Measurements from ENCODE around the gene APOBEC3A. TPM values are rescaled to one million over a fixed set of nuclear protein-coding genes. Genes with fewer than 3 reads are reported as not detected.

APOBEC3A gene
- total RNA-seq, 1 donor from 2014 or later = not detected

DNA sequence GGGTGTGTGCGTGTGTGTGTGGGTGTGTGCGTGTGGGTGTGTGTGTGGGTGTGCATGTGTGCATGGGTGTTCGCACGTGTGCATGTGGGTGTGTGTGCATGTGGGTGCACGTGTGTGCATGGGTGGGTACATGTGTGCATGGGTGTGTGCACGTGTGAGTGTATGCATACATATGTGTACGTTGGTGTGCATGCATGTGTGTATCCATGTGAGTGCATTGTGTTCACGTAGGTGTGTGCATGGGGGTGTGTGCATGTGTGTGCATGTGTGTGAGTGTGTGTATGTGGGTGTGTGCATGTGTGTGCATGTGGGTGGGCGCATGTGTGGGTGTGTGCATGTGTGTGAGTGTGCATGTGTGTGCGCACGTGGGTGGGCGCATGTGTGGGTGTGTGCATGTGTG lies 19.9 kb upstream of the APOBEC3A start:
- H3K9me3 Mint-ChIP-seq (ENCODE audit: low read depth) = no peaks in the 10 kb centered on the region
- no peak overlapping the region for H3K27ac Mint-ChIP-seq (ENCODE audit: unreplicated experiment)
- H3K4me3 Mint-ChIP-seq (ENCODE audit: unreplicated experiment) = no peak overlapping the region
- DNase-seq (ENCODE audit: low spot score) = no peak
- no peaks in the 10 kb centered on the region for H3K4me1 Mint-ChIP-seq (ENCODE audit: low read depth)
- H3K27me3 Mint-ChIP-seq (ENCODE audit: low read depth) = peaks cover 63% of the 10 kb centered on the region
- TF ChIP-seq, protein P1, sequence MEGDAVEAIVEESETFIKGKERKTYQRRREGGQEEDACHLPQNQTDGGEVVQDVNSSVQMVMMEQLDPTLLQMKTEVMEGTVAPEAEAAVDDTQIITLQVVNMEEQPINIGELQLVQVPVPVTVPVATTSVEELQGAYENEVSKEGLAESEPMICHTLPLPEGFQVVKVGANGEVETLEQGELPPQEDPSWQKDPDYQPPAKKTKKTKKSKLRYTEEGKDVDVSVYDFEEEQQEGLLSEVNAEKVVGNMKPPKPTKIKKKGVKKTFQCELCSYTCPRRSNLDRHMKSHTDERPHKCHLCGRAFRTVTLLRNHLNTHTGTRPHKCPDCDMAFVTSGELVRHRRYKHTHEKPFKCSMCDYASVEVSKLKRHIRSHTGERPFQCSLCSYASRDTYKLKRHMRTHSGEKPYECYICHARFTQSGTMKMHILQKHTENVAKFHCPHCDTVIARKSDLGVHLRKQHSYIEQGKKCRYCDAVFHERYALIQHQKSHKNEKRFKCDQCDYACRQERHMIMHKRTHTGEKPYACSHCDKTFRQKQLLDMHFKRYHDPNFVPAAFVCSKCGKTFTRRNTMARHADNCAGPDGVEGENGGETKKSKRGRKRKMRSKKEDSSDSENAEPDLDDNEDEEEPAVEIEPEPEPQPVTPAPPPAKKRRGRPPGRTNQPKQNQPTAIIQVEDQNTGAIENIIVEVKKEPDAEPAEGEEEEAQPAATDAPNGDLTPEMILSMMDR (IDR thresholded peaks at IDR 0.05) = no peak
- H3K36me3 Mint-ChIP-seq (ENCODE audit: low read depth) = no peaks in the 10 kb centered on the region

DNA sequence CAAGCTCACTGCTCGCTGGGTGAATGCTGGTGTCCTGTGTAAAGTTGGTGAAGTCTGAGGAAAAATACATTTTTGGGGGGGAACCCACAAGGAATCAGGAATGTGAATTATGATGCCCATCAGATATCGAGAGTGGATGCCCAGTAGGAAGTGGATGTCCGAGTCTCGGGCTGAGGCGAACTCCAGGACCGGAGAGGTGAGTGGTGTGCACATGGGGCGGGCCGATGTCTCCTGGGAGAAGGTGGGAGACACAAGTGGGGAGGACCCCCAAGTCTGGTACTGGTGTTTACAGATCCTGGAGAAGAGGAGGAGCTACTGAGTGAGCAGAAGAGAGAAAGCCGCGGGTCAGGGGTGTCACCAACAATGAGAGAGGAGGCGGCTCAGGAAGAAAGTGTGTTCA lies 19.2 kb upstream of the APOBEC3A start:
- no peak for DNase-seq (ENCODE audit: low spot score)
- Mint-ChIP-seq H3K27ac (ENCODE audit: unreplicated experiment) (no peak overlapping the region), H3K27me3 (ENCODE audit: low read depth) (peaks cover 67% of the 10 kb centered on the region), H3K4me1 (ENCODE audit: low read depth) (no peaks in the 10 kb centered on the region), H3K36me3 (ENCODE audit: low read depth) (no peaks in the 10 kb centered on the region), H3K9me3 (ENCODE audit: low read depth) (no peaks in the 10 kb centered on the region), H3K4me3 (ENCODE audit: unreplicated experiment) (no peak overlapping the region)
- TF ChIP-seq, protein P1 (IDR thresholded peaks at IDR 0.05) = no peak

DNA sequence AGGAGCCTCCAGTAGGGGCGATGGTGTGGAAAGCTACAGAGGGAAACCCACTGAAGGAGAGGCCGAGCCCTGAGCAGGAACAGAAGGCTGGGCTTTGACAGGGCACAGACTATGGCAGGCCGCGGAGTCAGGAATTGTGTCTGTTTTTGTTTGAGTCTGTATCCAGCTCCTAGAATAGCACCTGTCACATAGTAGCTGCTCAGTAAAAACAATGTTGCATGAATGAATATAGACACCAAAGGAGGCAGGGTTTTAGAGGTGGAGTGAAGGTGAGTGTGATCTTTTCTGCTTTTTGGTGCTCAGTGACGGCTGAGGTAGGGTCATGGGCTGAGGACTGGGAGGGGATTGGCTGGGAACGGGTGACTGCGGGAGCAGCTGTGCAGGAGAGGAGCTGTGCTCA lies 18.5 kb upstream of the APOBEC3A start:
- H3K27ac Mint-ChIP-seq (ENCODE audit: unreplicated experiment) = no peak overlapping the region
- H3K9me3 Mint-ChIP-seq (ENCODE audit: low read depth) = no peaks in the 10 kb centered on the region
- DNase-seq (ENCODE audit: low spot score) = no peak
- H3K4me3 Mint-ChIP-seq (ENCODE audit: unreplicated experiment) = no peak overlapping the region
- TF ChIP-seq, protein P1 (IDR thresholded peaks at IDR 0.05) = no peak
- no peaks in the 10 kb centered on the region for H3K36me3 Mint-ChIP-seq (ENCODE audit: low read depth)
- peaks cover 70% of the 10 kb centered on the region for H3K27me3 Mint-ChIP-seq (ENCODE audit: low read depth)
- H3K4me1 Mint-ChIP-seq (ENCODE audit: low read depth) = no peaks in the 10 kb centered on the region

DNA sequence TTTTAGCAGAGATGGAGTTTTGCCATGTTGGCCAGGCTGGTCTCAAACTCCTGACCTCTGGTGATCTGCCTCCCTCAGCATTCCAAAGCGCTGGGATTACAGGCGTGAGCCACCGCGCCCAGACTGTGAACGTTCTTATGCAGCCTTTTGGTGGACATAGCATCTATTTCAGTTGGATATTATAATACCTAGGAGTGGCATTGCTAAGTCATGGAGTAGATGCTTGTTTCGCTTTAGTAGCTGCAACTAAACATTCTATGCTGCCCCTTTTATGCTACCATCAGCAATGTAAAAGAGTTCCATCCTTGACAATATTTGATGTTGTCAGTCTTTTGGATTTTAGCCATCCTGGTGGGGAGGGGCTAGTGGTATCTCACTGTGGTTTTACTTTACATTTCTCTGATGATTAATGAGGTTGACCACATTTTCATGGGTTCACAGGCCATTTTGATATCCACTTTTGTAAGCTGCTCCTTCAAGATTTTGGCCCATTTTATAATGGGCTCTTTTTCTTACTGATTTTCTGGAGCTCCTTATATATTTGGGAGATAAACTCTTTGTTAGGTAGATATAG lies 16.5 kb upstream of the APOBEC3A start:
- TF ChIP-seq, protein P1 (IDR thresholded peaks at IDR 0.05) = no peak
- no peaks in the 10 kb centered on the region for H3K4me1 Mint-ChIP-seq (ENCODE audit: low read depth)
- no peaks in the 10 kb centered on the region for H3K9me3 Mint-ChIP-seq (ENCODE audit: low read depth)
- peaks cover 78% of the 10 kb centered on the region for H3K27me3 Mint-ChIP-seq (ENCODE audit: low read depth)
- DNase-seq (ENCODE audit: low spot score) = no peak
- H3K4me3 Mint-ChIP-seq (ENCODE audit: unreplicated experiment) = no peak overlapping the region
- no peak overlapping the region for H3K27ac Mint-ChIP-seq (ENCODE audit: unreplicated experiment)
- no peaks in the 10 kb centered on the region for H3K36me3 Mint-ChIP-seq (ENCODE audit: low read depth)

DNA sequence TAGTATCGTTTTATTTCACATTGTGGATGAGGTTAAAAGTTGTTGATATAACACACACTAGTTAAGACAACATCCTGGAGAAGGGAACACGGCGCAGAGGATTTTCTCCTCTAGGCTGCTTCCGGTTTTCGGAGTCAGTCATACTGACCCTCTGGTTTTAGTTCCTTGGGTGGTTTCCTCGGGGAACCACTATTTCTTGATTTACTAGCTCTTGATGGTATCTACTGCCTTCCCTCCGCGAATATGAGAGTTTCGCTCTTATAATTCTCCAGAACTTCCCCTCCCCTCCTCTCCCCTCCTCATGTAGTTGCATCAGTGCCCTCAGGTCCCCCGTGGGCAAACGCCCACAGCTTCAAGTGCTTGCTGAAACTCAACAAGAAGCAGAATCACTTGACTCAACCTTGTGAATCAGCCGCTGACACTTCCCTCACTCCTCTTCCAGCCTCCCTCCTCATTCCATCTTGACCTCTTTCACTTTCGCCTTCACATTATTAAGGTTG lies 15.9 kb upstream of the APOBEC3A start:
- no peaks in the 10 kb centered on the region for H3K36me3 Mint-ChIP-seq (ENCODE audit: low read depth)
- TF ChIP-seq, protein P1 (IDR thresholded peaks at IDR 0.05) = no peak
- DNase-seq (ENCODE audit: low spot score) = no peak
- no peak overlapping the region for H3K27ac Mint-ChIP-seq (ENCODE audit: unreplicated experiment)
- H3K27me3 Mint-ChIP-seq (ENCODE audit: low read depth) = peaks cover 82% of the 10 kb centered on the region
- no peak overlapping the region for H3K4me3 Mint-ChIP-seq (ENCODE audit: unreplicated experiment)
- no peaks in the 10 kb centered on the region for H3K9me3 Mint-ChIP-seq (ENCODE audit: low read depth)
- no peaks in the 10 kb centered on the region for H3K4me1 Mint-ChIP-seq (ENCODE audit: low read depth)
